GM19372 (cell line): ENCODE data around the gene TAL1.
"Not testable (repeated sequence)": the region's sequence is repeated elsewhere in the genome, so short reads cannot be mapped to it uniquely, and the experiment has no call there.

ENCODE experiments used
- ATAC-seq: cut with Tn5 transposase; IDR thresholded peaks from one replicate; pipeline ENCODE4 v1.9.1; 2021; ENCODE audit warnings: mild to moderate bottlenecking, low read depth, moderate library complexity; ENCODE audit not compliant: unreplicated experiment

Gene TAL1

DNA sequence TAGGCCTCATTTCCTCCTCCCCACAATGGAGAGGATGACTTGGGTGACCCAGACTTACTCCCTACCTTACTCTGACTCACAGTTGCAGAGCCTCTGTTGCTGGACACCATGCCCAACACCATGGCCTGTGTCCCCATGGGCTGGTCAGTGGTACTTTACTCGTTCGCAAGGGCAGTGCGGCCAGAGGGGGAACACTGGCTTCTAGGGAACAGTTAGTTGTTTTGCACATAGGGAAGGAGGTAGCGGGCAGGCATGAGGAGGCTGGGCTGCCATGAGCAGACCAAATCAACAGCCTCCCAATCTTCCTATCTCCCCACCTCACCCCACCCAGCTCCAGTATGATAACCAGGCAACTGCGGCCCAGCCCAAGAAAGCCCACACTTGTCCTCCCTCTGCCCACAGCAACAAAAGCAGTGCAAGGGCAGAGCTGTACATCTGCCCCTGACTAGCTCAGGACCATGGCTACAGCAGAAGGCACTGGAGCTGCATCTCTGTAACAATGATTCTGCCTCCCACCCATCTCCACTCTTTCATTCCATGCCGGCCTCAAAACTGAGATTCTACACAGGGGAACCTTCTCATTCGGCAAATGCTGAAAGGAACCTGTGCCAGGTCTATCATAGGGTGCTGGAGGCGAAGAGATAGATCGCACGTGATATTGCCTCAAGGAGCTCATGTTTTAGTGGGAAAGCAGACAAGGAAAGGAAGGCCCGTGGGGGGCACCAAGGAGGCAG is 18.6 kb downstream of the TAL1 start:
- ATAC-seq = no peak

DNA sequence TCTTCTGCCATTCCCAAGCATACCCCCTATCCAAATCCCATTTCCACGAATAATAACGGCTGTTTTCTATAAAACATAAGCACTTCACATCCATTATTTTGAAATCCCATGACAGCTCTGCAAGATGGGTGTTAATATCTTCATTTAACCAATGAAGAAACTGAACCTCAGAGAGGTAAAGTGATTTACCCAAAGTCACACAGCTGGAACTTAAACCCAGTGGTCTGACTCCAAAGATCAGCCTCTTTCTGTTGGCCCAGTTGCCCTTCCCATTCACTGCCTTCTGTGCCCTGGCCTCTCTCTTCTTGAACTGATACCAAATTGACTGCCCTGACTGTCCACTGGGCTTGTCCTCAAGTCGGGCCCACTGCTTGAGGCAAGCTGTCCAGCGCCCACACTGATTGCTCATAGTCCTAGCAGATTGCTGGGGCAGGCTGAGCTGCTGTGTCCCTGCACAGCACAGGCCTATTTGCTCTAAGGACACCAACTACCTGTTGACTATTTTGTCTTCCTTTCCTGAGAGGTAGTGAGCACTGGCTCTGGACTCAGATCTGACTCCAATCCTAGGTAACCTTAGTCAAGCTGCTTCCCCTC is 19.3 kb downstream of the TAL1 start:
- no peak for ATAC-seq

DNA sequence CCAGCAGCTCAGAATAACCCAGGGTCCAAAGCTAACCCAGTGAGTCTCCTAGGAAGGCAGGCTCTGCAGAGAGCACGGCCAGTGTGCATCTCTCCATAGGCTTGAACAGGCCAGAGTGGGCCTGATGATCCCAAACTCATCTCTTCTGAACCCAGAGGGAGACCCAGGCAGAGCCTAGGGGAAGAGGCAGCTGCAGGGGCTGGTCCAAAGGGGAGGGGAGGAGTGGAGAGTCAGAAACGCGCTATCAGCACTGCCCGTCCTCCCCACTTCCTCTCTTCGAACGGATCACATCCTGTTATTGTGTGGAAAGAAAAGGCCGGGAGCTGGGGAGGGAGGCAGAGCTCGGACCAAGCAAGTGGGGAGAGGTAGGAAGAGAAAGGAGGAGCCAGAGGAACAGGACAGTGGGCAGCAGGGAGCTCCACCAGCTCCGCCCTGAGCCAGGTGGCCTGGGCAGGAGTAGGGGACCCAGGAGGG is 20.2 kb downstream of the TAL1 start:
- no peak for ATAC-seq

DNA sequence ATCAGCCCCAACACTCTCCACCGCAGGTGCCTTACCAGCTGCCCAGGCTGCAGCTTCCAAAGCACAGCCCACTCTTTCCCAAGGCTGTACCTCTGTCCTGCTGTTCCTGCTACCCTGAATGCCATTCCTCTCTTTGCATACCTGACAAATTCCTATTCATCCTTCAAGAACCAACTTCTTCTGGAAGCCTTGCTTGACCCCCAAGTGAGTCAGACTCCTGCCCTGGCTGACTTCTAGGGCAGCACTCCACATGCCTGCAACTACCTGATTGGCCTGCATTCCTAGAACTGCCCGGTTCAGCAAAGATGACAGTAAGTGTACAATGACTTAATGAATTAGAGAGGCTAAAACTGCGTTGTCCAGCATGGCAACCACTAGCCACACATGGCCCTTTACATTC is 21.4 kb downstream of the TAL1 start:
- no peak for ATAC-seq

DNA sequence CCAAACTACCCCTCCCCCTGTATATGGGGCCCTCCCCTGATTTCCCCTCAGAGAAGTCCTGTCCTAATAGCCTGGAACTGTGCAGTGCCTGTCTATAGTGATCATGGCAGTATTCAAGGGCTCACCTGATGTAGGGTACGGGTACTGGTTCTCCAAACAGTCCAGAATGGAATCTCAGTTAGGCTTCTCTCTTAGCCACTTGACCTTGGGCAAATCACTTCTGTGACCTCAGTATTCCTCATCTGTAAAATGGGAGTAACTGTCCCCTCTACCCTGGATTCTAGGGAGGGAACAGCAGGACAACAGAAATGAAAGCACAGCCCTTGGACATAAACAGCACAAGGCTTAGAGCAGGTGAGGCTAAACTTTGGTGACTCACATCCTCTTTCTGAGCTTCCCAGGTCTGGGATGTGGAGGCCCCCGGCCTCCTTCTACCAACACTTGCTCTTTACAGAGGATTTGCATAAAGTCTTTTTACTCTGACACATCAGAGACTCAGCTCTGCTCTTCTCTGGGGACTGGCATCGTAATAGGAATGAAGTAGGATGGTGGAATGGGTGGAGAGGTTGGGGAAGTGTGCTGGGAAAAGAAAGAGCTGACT is 22.2 kb downstream of the TAL1 start:
- no peak for ATAC-seq

DNA sequence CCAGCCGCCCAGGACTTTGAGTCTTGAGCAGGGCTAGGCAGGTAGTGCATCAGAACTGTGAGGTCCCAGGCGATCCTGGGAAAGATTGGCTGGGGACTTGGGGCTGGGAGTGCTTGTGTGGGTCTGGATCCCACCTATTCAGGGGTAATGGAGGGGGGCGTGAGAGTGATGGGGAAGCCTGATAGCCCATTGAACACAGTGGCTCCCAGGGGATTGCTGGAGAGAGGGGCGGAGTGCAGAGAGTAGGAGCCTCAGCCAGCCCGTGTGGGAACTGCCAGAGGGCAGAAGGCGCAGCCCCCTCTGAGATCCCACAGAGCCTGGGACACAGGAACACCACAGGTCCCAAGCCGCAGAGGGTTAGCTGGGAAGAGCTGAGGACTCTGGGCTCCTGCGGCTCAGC is 22.9 kb downstream of the TAL1 start:
- no peak for ATAC-seq

DNA sequence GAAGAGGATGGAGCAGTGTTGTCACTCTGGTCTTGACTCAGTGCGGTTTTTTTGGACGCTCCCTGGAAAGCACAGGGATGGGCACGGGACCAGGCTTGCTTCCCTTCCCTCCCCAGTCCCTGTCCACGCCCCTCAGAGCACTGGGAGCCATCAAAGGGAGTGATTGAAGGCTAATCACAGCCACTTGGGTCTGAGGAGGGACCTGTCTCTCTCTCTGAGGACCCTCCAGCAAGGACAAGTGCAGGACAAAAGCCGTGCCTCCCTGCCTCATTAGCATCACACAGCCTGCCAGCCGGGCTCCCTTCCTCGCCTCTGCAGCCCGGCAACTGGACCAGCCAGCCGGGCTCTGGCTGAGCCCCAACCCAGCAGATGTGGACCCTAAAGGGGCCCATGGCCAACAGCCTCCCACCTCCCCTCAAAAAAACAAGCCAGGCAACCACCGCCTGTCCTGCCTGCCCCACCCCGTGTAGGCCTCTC is 23.6 kb downstream of the TAL1 start:
- no peak for ATAC-seq

DNA sequence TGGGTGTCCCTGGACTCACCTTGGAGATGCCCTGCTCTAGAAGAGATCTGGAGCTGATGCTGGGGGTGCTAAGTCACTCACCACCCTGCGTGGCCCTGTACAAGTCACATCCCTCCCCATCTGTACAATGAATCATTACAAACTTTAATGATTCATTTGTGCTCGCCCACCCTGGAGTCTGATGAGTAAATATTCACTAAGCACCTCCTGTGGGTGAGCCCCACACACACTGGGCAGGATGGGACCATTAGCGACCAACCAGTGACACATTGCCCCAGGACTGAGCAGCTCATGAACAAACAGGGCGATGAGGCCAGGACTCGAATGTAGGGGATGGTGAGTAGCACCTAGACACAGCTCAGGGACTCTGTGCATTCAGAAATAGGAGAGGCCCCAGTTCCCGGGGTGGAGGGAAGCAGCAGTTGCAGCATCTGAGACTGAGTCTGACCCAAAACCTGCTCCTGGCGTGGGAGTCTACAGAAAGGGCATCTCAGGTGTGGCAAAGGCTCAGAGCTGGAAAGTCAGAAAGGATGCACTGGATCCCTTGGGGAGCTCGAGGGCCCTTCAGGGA is 24.1 kb downstream of the TAL1 start:
- no peak for ATAC-seq

DNA sequence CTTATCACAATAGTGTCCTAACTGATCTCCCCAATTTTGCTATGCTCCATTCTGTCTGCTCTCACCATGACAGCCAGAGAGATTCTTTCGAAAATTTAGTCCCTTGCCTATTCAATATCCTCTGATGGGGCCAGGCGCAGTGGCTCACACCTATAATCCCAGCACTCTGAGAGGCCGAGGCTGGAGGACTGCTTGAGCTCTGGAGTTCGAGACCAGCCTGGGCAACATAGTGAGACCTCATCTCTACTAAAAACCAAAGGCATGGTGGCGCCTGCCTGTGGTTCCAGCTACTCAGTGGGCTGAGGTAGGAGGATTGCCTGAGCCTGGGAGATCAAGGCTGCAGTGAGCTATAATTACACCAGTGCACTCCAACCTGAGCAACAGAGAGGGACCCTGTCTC is 26.1 kb downstream of the TAL1 start:
- no peak for ATAC-seq

DNA sequence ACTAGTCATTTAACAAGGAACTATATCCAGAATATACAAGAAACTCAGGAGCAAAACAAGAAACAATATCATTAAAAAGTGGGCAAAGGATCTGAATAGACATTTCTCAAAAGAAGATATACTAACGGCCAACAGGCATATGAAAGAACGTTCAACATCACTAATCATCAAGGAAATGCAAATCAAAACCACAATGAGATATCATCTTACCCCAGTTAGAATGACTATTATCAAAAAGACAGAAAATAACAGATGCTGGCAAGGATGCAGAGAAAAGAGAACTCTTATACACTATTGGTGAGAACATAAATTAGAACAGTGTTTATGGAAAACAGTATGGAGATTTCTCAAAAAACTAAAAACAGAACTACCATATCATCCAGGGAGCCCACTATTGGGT is 28.5 kb downstream of the TAL1 start:
- not testable (repeated sequence) for ATAC-seq

DNA sequence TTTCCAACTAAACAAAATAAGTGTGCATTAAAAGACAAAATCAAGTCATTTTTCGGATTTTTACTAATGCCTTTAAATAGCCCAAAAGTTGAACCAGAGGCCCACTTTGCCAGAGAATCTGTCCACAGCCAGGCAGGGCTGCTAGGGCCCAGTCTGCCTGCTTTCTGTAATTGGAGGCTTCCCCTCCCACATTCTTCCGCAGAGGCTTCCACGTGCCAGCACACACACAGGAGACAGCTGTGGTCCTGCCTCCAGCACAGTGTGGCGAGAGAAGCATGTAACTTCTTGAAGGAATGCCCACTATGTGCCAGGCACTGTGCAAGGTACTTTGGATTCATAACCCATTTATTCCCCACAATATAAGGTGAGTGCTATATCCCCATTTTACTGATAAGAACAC is 30.8 kb downstream of the TAL1 start:
- no peak for ATAC-seq

DNA sequence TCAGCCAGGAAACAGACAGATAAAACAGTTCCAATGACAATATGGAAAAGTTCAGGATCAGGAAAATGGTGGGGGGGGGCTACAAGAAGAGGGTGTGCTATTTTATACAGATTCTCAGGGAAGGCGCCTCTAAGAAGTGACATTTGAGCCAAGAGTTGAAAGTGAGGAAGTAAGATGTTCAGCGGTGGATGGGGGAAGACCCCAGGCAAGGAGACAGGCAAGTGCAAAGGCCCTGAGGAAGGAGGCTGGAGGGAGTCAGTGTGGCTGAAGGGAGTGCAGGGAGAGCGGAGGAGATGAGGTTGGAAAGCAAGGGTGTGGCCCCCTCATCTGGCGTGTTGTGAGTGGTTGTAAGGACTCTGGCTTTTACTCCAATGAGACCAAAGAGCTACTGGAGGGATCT is 33.8 kb downstream of the TAL1 start:
- no peak for ATAC-seq

DNA sequence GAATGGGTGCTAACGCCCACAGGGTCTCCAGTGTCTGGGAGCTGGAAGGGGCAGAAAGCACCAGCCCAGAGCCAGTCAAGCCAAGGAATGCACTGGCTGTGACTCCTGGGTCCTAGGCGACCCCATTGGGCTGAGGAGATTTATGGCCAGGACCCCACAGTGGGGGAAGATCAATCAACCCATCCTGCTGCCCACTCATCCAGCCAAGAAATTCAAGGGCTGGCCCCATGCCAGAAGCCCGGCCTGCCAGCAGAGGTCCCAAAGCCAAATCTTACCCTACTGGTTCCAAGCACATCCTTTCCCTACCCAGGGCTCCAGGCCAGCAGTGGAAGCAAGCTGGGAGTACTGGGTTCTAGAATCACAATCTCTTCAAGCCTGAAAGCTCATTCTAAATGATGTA is 35.4 kb downstream of the TAL1 start:
- no peak for ATAC-seq

DNA sequence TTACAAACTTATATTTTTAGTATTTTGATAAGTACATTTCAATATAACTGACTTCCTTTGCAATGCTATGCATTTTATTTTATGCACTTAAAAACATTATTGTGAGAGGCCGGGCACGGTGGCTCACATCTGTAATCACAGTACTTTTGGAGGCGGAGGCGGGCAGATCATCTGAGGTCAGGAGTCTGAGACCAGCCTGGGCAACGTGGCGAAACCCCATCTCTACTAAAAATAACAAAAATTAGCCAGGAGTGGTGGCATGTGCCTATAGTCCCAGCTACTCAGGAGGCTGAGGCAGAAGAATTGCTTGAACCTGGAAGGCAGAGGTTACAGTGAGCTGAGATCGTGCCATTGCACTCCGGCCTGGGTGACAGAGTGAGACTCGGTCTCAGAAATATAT is 36.0 kb downstream of the TAL1 start:
- ATAC-seq = not testable (repeated sequence)

DNA sequence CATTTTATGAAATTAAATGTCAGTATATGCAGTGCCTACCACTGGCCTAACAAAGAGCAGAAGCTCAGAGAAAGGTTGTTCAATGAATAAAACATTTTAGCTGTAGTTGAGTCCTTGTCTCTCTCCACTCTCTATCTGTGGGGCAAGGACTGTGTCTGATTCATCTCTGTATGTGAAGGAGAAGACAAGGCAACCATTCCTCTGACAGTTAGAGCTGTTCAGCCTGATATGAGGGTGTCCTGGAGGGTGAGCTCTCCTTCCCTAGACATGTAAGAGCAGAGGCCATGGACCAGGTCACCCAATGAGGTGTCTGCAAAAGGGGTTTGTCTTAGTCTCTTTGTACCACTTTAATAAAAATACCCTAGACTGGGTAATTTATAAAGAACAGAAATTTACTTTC is 37.7 kb downstream of the TAL1 start:
- no peak for ATAC-seq

DNA sequence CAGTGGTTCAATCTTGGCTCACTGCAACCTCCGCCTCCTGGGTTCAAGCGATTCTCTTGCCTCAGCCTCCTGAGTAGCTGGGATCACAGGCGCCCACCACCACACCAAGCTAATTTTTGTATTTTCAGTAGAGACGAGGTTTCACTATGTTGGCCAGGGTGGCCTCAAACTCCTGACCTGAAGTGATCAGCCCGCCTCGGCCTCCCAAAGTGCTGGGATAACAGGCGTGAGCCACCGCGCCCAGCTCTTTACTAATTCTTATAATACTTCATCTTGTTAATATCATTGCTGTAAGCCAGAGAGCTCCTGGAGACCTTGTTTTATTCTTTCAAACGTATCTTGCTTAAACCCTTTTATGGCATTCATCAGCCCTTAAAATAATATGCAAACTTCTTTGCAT is 38.5 kb downstream of the TAL1 start:
- ATAC-seq = not testable (repeated sequence)

DNA sequence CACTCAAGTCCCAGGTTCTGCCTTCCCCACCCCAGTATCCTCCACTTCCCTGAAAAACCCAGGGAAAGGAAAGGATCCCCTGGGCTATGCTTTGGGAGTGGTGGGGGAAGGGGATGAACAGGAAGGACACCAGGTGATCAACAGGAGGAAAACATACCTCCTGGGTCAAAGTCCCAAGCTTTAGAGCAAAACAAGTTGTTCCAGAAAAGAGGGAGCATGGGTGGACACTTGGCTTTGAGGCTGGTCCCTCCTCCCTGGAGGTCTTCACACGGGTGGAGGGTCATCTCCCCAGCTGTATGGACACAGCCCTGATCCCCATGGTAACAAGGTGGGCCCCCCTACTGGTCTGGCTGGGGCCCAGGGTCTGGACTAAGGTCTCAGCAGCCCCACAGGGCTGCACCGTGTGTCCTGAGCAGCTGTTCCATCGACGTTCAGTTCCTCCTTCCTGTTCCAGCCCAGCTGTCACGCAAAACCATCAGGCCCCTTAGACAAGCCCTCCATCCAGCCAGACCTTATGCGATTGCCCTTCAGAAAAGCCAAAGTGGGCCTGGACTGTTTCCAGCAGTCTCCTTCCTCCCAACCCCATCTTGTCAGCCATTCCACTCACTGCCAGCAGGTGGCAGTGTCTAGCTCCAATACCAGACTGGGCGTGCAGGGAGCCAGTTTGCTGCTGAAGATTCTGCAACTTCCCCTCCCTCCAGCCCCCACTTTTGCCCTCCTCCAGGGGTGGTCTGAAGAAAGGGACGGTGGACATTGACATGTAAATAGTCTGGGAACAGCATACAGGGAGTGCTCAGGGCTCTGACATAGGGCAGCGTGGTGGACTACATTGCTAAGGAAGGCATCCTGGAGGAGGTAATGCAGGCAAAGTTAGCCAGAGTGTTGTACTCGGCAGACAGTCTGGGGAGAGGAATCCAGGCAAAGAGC is 39.3 kb downstream of the TAL1 start:
- peak; percentile 70 for ATAC-seq

DNA sequence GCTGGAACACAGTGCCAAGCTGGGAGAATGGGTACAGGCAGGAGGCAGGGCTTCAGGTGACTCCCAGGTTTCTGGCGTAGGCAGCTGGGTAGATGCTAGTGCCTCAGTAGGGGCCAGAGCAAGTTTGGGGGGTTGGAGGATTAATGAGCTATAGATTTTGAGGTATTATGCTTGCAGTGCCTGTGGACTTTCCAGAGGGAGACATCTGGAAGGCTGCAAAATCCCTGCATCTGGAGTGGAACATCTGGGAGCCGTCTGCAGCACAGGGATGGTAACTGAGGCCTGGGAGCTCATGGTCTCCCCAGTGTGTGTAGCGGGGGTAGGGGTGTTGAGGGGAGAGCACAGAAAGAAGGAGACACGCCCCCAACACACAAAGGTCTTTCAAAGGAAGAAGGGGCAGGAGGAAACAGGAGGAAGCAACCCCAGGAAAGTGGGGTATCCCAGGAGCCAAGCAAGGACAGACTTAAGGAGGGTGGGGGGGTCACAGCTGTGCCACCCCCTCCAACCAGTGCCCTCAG is 40.0 kb downstream of the TAL1 start:
- no peak for ATAC-seq

DNA sequence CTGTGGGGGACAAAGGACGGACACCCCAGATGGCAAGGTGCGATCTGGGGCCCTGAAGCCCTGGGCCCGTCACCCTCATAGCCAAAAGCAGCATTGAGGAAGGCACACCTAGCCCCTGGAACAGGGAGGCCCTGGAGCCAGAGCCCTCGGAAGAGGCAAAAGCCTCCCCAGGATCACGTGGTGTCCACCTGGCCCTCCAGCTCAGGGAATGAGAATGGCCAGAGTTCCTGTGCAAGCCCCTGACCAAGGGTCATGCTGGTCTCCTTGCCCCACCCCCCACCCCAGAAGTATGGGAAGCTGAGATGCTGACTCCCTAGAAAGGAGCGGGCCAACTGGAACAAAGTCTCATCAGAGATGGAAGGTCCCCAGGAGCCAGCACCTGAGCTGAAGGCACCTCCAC is 41.2 kb downstream of the TAL1 start:
- ATAC-seq = no peak

DNA sequence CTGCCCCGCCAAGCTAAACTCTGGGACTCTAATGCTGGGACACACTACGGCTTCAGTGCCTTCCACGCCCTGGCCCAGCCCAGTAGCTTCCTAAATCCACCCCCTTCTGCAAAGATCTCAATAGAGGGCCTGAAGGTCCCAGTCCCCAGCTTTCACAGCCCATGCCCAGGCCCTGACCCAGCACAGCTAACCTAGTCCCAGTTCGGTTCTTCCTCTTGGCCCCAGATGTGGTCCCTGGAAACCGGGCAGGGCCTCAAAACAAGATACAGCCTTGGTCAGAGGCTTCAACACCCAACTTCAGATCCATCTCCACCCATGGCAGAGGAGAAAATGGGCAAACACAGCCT is 41.5 kb downstream of the TAL1 start:
- no peak for ATAC-seq
